Esophagus muscularis mucosa (tissue), 3 donors: ENCODE measurements around the gene DSCAML1.

Experiments
- CTCF ChIP-seq, 3 experiments: fragments of 200-600 bp in 2 of 3; fragments of 450-650 bp in 1 of 3; sonication (generic) in 2 of 3; IDR thresholded peaks; one replicate each; pipeline ENCODE4 v1.5.1; 2017 to 2019; ENCODE audit warnings: antibody characterized with exemption in 3 of 3, mild to moderate bottlenecking in 2 of 3, moderate library complexity in 1 of 3
- POLR2A ChIP-seq: fragments of 450-650 bp; IDR thresholded peaks from one replicate; pipeline ENCODE4 v1.6.1; 2017; ENCODE audit warnings: antibody characterized with exemption, moderate library complexity, mild to moderate bottlenecking, low read depth

GRCh38 chr11:117510646-117511045 lies 286.4 kb downstream of the DSCAML1 start:
- no peak for TF ChIP-seq CTCF (IDR thresholded peaks at IDR 0.05)
- TF ChIP-seq POLR2A, result no peak
